Neuron (in vitro differentiated cells): ENCODE results near the gene IGFBP5.

Source experiments
- H2AFZ ChIP-seq: one replicate; pipeline ENCODE4 v1.6.1; 2013; ENCODE audit warnings: low read depth, mild to moderate bottlenecking, inconsistent platforms, low read length, moderate library complexity
- H3K27me3 ChIP-seq: one replicate; pipeline ENCODE4 v1.6.1; 2013; ENCODE audit warnings: low read length; ENCODE audit not compliant: insufficient read depth
- H3K36me3 ChIP-seq: one replicate; pipeline ENCODE4 v1.6.1; 2013; ENCODE audit warnings: low read length; ENCODE audit not compliant: insufficient read depth
- H3K4me1 ChIP-seq: one replicate; pipeline ENCODE4 v1.6.1; 2013; ENCODE audit warnings: low read length; ENCODE audit not compliant: insufficient read depth
- H3K4me3 ChIP-seq: 2 replicates; pipeline ENCODE4 v1.5.1; 2013; ENCODE audit warnings: mild to moderate bottlenecking, low read length, moderate library complexity
- H3K9me3 ChIP-seq: one replicate; pipeline ENCODE4 v1.6.1; 2013; ENCODE audit warnings: low read length

IGFBP5 gene

DNA sequence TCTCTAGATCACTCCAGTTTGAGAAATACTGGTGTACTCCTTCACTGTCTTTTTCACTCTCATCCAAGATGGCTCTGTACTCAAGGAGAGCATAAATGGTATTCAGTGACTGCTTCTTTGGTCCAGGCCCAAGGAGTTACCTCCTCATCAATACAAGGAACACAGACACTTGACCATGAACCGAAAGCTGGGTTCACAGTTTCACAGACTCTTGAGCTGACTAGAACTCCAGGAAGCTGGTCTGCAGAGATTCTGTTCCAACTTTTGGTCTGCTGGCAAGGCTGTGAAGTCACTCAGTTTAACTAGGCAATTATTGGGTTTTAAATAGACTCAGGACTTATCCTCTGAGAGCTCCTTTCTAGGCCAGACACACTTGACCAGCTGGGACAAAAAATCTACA, 7.4 kb upstream of the IGFBP5 start:
- H3K27me3 ChIP-seq, result no peaks in the 10 kb centered on the region

DNA sequence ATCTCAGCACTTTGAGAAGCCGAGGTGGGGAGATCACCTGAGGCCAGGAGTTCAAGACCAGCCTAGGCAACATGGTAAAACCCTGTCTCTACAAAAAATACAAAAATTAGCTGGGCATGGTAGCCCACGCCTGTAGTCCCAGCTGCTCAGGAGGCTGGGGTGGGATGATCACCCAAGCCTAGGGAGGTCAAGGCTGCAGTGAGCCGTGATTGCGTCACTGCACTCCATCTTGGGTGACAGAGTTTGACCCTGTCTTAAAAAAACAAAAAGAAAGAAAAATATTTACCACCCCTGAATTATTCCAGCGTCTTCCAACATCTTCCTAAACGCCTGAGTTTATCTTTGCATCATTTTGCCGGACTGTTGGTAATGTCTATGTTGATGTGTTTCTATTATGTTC, 6.2 kb upstream of the IGFBP5 start:
- no peaks in the 10 kb centered on the region for H3K36me3 ChIP-seq
- no peak overlapping the region for H3K4me3 ChIP-seq
- H2AFZ ChIP-seq, result no peak overlapping the region
- H3K4me1 ChIP-seq, result peaks cover 24% of the 10 kb centered on the region
- no peaks in the 10 kb centered on the region for H3K27me3 ChIP-seq
- H3K9me3 ChIP-seq, result no peaks in the 10 kb centered on the region

More for the DNA sequence above, 7.4 kb upstream of the IGFBP5 start:
- Histone ChIP-seq H2AFZ (no peak overlapping the region), H3K36me3 (no peaks in the 10 kb centered on the region), H3K9me3 (peaks cover 8% of the 10 kb centered on the region), H3K4me1 (peaks cover 13% of the 10 kb centered on the region), H3K4me3 (no peak overlapping the region)

DNA sequence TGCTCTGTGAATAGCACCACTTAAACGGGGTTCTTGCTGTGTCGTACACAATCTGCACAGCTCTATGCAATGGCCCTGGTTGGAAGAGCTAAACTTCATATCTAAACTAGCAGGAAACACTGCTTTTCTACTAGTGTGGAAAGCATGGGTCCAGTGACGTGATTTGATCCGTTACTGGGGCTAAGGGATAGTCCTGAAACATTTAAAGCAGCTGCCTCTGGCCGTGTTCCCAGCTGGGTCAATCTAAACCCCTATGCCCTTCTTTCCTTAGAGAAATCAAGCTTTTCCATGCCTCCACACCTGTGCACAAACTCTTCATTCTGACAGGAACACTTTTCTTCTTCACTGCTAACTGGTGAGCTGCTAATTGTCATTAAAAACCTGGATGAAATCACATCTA, 5.4 kb upstream of the IGFBP5 start:
- no peak overlapping the region for H3K4me3 ChIP-seq
- H3K9me3 ChIP-seq, result no peaks in the 10 kb centered on the region
- no peak overlapping the region for H2AFZ ChIP-seq
- H3K4me1 ChIP-seq, result peaks cover 31% of the 10 kb centered on the region
- H3K27me3 ChIP-seq, result no peaks in the 10 kb centered on the region
- no peaks in the 10 kb centered on the region for H3K36me3 ChIP-seq

DNA sequence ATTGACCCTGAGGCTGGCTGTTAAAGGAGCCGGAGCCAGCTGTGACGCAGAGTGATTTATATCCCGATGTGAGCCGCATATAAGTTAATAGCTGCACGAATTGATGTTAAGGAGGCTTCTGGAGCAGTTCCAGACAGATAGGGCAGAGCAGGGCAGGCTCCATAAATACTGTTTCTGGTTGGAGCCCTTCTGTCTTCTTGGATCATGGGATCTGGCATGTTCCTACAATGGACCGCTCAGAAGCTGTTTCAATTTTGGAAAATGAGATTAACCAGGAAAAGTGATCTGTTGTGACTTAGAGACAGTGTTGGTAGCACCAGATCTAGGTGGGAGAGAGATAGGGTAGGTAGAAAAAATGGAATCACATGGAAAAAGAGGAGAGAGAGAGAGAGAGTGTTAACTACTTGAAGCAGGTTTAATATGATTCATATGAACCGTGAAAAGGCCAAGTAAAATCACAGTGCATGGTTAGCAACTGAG, 4.8 kb upstream of the IGFBP5 start:
- H3K4me1 ChIP-seq, result peaks cover 38% of the 10 kb centered on the region

DNA sequence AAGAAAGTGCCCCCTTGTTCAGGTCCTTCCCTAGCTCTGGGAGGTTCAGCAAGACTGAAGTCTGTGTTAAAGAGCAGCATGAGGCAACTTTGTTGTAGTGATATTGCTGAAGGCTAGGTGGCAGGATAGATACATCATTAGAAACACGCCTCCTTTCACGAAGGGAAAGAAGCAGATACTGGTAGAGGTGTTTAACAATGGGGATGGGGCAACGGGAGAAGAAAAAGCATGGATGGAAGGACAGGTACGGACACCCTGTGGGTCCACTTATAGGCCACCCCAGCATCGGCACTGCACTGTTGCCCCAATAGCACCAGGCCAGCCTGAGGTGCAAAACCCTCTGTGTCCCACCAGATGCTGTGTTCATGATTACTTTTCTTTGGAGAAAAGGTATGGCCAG, 3.5 kb upstream of the IGFBP5 start:
- Histone ChIP-seq H3K27me3 (no peaks in the 10 kb centered on the region), H3K4me1 (peaks cover 44% of the 10 kb centered on the region), H2AFZ (no peak overlapping the region), H3K9me3 (no peaks in the 10 kb centered on the region), H3K4me3 (no peak overlapping the region), H3K36me3 (no peaks in the 10 kb centered on the region)

More for the DNA sequence above, 4.8 kb upstream of the IGFBP5 start:
- Histone ChIP-seq H3K27me3 (no peaks in the 10 kb centered on the region), H3K9me3 (no peaks in the 10 kb centered on the region), H3K4me3 (no peak overlapping the region), H2AFZ (no peak overlapping the region), H3K36me3 (no peaks in the 10 kb centered on the region)

DNA sequence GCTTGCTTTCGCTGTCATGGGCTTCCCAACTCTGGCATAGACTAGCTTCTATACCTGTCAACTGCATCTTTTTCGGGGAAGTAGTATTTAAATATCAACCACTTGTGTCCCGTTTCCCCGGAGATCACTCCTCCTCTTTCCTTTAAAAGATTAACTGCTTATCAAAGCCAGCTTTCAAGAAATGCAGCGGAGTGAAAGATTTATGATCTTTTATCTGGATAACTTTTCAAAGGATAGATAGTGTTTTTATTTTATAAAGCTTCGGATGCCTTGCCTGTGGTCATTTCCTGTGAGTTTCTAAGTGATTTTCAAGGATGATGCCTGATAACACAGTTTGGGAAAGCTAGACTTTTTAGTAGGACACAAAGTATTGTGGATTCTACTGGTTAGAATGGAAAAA, 2.9 kb upstream of the IGFBP5 start:
- H2AFZ ChIP-seq, result no peak overlapping the region
- no peak overlapping the region for H3K4me3 ChIP-seq
- no peaks in the 10 kb centered on the region for H3K9me3 ChIP-seq
- no peaks in the 10 kb centered on the region for H3K36me3 ChIP-seq
- H3K4me1 ChIP-seq, result peaks cover 50% of the 10 kb centered on the region
- no peaks in the 10 kb centered on the region for H3K27me3 ChIP-seq

DNA sequence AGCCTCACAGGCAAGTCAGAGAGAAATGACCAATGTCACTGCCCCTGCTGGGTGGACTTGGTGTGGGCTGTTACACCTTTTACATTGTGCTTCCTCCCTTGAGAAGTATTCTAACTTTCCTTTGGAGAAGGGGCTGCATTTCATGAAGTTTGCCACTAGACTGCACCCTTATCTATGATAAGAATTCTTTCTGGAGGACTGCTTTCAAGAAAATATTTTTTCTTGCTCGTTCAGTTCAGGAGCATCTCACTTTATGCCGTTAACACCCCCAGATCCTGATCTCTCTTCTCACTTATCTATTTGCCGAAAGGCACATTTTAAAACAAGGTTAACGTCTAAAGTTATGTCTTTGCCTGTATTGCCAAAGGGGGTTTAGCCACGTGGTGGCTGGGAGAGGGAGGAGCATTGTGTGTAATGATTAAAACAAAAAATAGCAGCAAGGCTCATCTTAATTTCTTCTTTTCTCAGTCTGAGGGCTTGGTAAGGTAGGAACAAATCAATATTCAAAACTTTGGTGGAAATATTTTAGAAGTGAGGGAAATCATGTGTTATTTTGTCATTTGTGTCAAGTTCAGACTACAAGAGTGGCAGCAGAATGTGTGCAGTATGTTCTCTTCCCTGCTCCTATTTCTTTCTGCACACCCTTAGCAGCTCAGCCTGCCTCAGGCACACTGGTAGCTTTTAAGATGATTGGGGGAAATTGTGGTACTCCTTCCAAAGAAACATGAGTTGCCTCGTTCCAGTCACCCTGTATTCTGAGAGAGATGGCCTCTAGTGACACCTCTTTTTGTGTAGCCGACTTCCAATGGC, 1.6 kb upstream of the IGFBP5 start:
- Histone ChIP-seq H3K27me3 (no peaks in the 10 kb centered on the region), H3K9me3 (no peaks in the 10 kb centered on the region), H2AFZ (no peak overlapping the region), H3K36me3 (no peaks in the 10 kb centered on the region), H3K4me1 (peaks cover 58% of the 10 kb centered on the region), H3K4me3 (no peak overlapping the region)

DNA sequence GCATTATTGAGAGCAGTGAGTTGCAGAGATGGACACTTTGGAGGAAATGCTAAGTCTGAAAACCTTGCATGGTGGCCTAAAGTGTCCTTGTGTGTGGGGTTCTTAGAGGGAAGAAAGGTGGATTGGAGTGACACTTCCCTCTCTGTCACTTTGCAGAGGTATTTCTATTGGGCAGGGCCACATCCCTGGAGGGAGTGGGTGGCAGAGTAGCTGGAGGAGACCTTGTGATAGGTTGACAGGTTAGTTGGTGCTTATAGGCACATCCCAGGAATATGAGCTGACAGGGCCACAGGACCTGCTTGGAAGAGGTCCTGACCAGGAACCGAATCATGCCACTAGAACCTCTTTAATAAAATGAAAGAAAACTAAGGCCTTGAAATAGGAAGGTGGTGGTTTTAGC, 972 bp upstream of the IGFBP5 start:
- no peaks in the 10 kb centered on the region for H3K9me3 ChIP-seq
- no peaks in the 10 kb centered on the region for H3K36me3 ChIP-seq
- H3K4me1 ChIP-seq, result peaks cover 63% of the 10 kb centered on the region
- H3K4me3 ChIP-seq, result no peak overlapping the region
- no peak overlapping the region for H2AFZ ChIP-seq
- no peaks in the 10 kb centered on the region for H3K27me3 ChIP-seq

DNA sequence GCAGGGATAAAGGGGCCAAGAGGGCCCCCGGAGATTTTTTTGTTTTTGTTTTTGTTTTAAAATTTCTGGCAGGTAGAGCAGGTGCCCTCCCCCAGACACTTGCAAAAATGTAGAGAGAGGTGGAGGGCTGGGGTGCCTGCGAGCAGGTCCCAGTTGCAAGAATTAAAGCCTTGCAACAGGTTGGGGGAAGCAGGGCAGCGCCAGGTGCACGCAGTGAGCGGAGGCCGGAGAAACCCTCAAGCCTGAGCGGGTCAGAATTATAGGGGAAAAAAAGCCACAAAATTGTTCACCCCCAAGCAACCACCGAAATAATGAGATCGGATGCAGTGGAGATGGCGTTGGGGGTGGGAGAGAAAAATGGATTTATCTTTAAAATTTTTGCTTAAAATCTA, 527 bp downstream of the IGFBP5 start:
- Histone ChIP-seq H3K4me3 (peak overlapping the region; percentile 53), H3K4me1 (peaks cover 75% of the 10 kb centered on the region), H3K9me3 (no peaks in the 10 kb centered on the region)

DNA sequence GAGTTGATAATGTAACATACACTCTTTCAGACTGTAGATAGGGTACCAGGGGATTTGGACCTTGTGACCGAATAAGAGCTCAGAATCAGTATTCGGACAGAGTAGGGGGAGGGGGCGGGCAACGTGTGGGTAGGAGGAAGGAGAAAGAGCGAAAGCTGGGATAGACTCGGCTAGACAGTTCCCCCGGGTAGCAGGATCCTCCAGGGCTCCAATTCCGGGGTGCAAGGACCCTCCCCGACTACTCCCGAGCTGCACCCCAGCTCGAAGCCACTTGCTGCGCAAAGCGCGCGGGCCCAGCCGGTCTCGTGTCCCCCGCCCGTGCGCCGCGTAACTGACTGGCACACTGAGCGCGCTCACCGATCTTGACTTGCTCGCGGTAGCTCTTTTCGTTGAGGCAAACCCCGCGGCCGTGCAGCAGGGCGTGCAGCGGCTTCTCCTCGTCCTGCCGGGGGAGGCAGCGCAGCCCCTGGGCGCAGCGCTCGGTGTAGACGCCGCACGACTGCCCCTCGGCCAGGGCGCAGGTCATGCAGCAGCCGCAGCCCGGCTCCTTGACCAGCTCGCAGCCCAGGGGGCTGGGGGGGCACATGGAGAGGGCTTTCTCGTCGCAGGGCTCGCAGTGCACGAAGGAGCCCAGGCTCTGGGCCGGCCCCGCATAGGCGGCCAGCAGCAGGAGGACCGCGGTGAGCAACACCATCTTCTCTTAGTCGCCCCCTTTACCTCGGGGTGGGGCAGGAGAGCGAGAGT, 1.1 kb downstream of the IGFBP5 start:
- Histone ChIP-seq H2AFZ (peak overlapping the region; percentile 81), H3K9me3 (no peaks in the 10 kb centered on the region), H3K36me3 (no peaks in the 10 kb centered on the region), H3K4me3 (peak overlapping the region; percentile 53), H3K4me1 (peaks cover 75% of the 10 kb centered on the region), H3K27me3 (no peaks in the 10 kb centered on the region)

More for the DNA sequence above, 527 bp downstream of the IGFBP5 start:
- H2AFZ ChIP-seq, result peak overlapping the region; percentile 81
- no peaks in the 10 kb centered on the region for H3K27me3 ChIP-seq
- no peaks in the 10 kb centered on the region for H3K36me3 ChIP-seq

DNA sequence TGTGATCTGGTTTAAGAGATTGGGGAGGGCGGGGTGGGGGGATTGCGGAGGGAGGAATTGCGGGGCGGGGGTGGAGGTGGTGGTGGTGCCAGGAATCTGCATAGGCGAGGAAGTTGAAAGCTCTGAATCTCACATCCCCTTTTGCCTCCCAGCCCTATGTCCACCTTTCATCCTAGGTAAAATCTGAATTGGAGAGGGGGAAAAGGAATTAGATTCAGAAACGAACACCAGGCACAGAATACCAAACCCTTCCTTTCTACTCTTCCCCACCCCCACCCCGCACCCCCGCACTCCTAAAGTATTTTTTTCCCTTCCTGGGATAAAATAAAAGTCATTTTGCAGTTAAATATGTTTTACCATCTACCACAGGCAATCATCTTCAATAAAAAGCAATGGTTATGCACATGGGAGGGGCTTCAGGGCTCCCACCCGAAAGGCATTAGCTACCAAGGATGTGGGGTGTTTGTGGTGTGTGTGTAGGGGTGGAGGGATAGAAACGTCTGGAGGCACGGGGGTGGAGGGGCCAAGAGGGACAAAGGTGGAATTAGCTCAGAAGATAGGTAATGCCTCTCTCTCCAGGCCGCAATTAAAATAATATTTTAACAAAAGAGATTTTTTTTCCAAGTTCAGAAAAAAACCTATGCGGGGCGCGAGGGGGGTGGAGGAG, 1.8 kb downstream of the IGFBP5 start:
- H3K9me3 ChIP-seq, result no peaks in the 10 kb centered on the region
- H2AFZ ChIP-seq, result peak overlapping the region; percentile 81
- peak overlapping the region; percentile 53 for H3K4me3 ChIP-seq
- peaks cover 70% of the 10 kb centered on the region for H3K4me1 ChIP-seq
- peaks cover 2% of the 10 kb centered on the region for H3K36me3 ChIP-seq
- no peaks in the 10 kb centered on the region for H3K27me3 ChIP-seq

DNA sequence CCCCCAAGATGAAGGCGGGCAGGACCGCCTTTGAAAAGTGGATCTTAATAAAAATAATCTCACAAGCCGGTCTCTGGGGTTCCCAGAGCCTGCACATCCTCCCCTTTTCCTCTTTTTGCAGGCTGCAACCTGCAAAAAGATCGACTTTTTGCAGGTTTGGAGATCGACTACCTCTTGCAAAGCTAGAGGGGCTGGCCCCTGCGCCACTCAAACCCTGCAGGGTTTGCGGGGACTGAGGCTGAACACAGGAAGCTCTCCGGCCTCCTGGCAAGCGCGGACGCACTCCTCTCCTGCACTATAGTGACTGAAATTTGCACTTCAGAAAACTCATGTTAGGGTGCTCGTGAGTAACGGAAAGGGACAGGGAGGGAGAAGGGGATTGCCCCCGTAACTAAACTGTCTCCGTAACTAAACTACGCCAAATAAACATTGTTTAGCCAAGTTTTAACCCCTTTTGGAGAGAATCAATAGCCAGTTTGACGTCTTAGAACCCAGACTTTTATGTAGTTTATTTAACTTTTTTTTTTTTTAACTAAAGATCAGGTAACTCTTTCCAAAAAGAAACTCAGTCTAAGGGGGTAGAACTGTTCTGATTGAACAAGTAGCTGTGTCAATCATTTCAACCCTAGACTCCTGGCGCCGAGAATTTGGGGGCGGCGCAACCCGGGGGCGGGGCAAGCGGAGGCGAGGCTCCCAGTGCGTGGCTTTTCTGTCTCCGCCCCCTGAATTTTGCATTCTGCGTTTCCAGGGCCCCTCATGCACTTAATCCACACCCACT, 2.5 kb downstream of the IGFBP5 start:
- Histone ChIP-seq H3K27me3 (no peaks in the 10 kb centered on the region), H3K36me3 (peaks cover 3% of the 10 kb centered on the region), H3K9me3 (no peaks in the 10 kb centered on the region), H3K4me1 (peaks cover 63% of the 10 kb centered on the region), H3K4me3 (peak overlapping the region; percentile 53), H2AFZ (peak overlapping the region; percentile 24)
